C4-2B (cell line): ENCODE measurements around the gene PHOX2A.

Source experiments
- CTCF ChIP-seq: fragments of 450-650 bp; conservative IDR thresholded peaks from 2 replicates; pipeline ENCODE4 v1.5.1; 2017; ENCODE audit warnings: mild to moderate bottlenecking
- ZFX ChIP-seq: fragments of 450-650 bp; IDR thresholded peaks from 2 replicates; pipeline ENCODE4 v1.6.1; 2017

GRCh38 chr11:72226701-72227100 is 17.3 kb downstream of the PHOX2A start:
- TF ChIP-seq CTCF (no peak), ZFX (no peak)
